ENCODE results near the gene MSX2. TPM values are rescaled to one million over a fixed set of nuclear protein-coding genes. Genes with fewer than 3 reads are reported as not detected.

Gene MSX2
- total and polyA plus RNA-seq, 2 donors (not counting 1 experiment from before 2014, with no cell fraction given): not detected

- ChIA-PET CTCF (no interaction called here), POLR2A (no interaction called here)
- H3K9me3 Mint-ChIP-seq (ENCODE audit: insufficient read depth): no peaks in the 10 kb centered on the region
- Histone ChIP-seq H3K36me3 (replicated peaks in 1 of 2; ENCODE audit: control extremely low read depth in 1 of 2, control insufficient read depth in 1 of 2, extremely low read depth in 1 of 2, insufficient read depth in 2 of 2, low read length in 1 of 2) (no peaks in the 10 kb centered on the region), H3K4me1 (ENCODE audit: control insufficient read depth in 2 of 2, insufficient read depth in 2 of 2, low read length in 2 of 2) (no peaks in the 10 kb centered on the region), H3K4me3 (ENCODE audit: control extremely low read depth in 1 of 5, extremely low read depth in 1 of 5, insufficient read depth in 1 of 5, low read depth in 2 of 5, low read length in 4 of 5) (no peak overlapping the region), H3K79me2 (ENCODE audit: control insufficient read depth, insufficient read depth, low read length) (no peaks in the 10 kb centered on the region), H3K9ac (ENCODE audit: low read length) (no peak overlapping the region), H3K9me3 (ENCODE audit: control extremely low read depth in 1 of 3, control insufficient read depth in 2 of 3, insufficient read depth in 1 of 3, low read length in 2 of 3) (peaks cover 0 to 9% (median 0%) of the 10 kb centered on the region in 3 donors), H3K27ac (ENCODE audit: low read length in 2 of 2) (no peak overlapping the region), H3K27me3 (replicated peaks in 1 of 4; ENCODE audit: control extremely low read depth in 1 of 4, control insufficient read depth in 3 of 4, insufficient read depth in 4 of 4, low read length in 3 of 4) (peaks cover 0 to 9% (median 2%) of the 10 kb centered on the region in 4 experiments), H4K20me1 (ENCODE audit: control insufficient read depth, insufficient read depth, low read length, poor library complexity, severe bottlenecking) (no peaks in the 10 kb centered on the region), H2AFZ (ENCODE audit: insufficient read depth, low read depth, low read length, poor library complexity, severe bottlenecking) (no peak overlapping the region), H3K4me2 (replicated peaks; ENCODE audit: low read depth, low read length, poor library complexity, severe bottlenecking) (no peak overlapping the region)
- no peak overlapping the region for H3K27ac Mint-ChIP-seq
- ATAC-seq (ENCODE audit: low read depth): no peak
- no peaks in the 10 kb centered on the region for H3K4me1 Mint-ChIP-seq
- WGBS (ENCODE audit: insufficient coverage): 95% methylated on average over 5 of the region's 8 CpGs
- intact Hi-C loops (cut with micrococcal nuclease): no loop called here
- H3K27me3 Mint-ChIP-seq: peaks cover 26% of the 10 kb centered on the region
- DNase-seq: no peak
- no peak for TF ChIP-seq EZH2 (IDR thresholded peaks at IDR 0.05; ENCODE audit: borderline replicate concordance, insufficient read depth, low read depth, low read length, poor library complexity, severe bottlenecking)
- TF ChIP-seq, protein P1, sequence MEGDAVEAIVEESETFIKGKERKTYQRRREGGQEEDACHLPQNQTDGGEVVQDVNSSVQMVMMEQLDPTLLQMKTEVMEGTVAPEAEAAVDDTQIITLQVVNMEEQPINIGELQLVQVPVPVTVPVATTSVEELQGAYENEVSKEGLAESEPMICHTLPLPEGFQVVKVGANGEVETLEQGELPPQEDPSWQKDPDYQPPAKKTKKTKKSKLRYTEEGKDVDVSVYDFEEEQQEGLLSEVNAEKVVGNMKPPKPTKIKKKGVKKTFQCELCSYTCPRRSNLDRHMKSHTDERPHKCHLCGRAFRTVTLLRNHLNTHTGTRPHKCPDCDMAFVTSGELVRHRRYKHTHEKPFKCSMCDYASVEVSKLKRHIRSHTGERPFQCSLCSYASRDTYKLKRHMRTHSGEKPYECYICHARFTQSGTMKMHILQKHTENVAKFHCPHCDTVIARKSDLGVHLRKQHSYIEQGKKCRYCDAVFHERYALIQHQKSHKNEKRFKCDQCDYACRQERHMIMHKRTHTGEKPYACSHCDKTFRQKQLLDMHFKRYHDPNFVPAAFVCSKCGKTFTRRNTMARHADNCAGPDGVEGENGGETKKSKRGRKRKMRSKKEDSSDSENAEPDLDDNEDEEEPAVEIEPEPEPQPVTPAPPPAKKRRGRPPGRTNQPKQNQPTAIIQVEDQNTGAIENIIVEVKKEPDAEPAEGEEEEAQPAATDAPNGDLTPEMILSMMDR (IDR thresholded peaks at IDR 0.05): no peak
- H3K4me3 Mint-ChIP-seq: no peak overlapping the region
These were observed 26.2 kb upstream of the MSX2 start for GRCh38 chr5:174698156-174698555.

DNA sequence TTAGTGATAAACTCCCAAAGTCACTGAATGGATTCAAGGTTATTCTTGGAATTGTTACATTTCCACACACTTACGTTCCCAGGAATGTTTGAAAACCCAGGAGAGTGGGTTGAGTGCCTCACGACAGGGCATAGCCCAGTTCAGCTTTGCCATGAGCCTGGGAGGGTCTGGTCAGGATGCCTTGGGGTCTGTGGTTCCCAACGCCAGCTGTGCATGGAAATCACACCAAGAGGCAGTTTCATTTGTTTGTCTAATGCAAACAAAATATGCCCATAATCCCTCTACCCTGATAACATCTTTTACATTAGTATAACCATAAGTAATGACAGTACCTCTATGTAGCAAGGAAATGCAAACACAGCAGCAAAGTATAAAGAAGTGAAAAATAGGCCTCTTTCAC is 25.3 kb upstream of the MSX2 start:
- Histone ChIP-seq H3K27ac (ENCODE audit: low read length in 2 of 2) (no peak overlapping the region), H4K20me1 (ENCODE audit: control insufficient read depth, insufficient read depth, low read length, poor library complexity, severe bottlenecking) (no peaks in the 10 kb centered on the region), H3K36me3 (replicated peaks in 1 of 2; ENCODE audit: control extremely low read depth in 1 of 2, control insufficient read depth in 1 of 2, extremely low read depth in 1 of 2, insufficient read depth in 2 of 2, low read length in 1 of 2) (no peaks in the 10 kb centered on the region), H3K27me3 (replicated peaks in 1 of 4; ENCODE audit: control extremely low read depth in 1 of 4, control insufficient read depth in 3 of 4, insufficient read depth in 4 of 4, low read length in 3 of 4) (peaks cover 0 to 6% (median 0%) of the 10 kb centered on the region in 4 experiments), H2AFZ (ENCODE audit: insufficient read depth, low read depth, low read length, poor library complexity, severe bottlenecking) (no peak overlapping the region), H3K9me3 (ENCODE audit: control extremely low read depth in 1 of 3, control insufficient read depth in 2 of 3, insufficient read depth in 1 of 3, low read length in 2 of 3) (peaks cover 0 to 13% (median 0%) of the 10 kb centered on the region in 3 donors), H3K4me1 (ENCODE audit: control insufficient read depth in 2 of 2, insufficient read depth in 2 of 2, low read length in 2 of 2) (no peaks in the 10 kb centered on the region), H3K4me3 (ENCODE audit: control extremely low read depth in 1 of 5, extremely low read depth in 1 of 5, insufficient read depth in 1 of 5, low read depth in 2 of 5, low read length in 4 of 5) (no peak overlapping the region), H3K79me2 (ENCODE audit: control insufficient read depth, insufficient read depth, low read length) (no peaks in the 10 kb centered on the region), H3K4me2 (replicated peaks; ENCODE audit: low read depth, low read length, poor library complexity, severe bottlenecking) (no peak overlapping the region), H3K9ac (ENCODE audit: low read length) (no peak overlapping the region)
- H3K27ac Mint-ChIP-seq: no peak overlapping the region
- DNase-seq (no peak), ATAC-seq (ENCODE audit: low read depth) (no peak)
- ChIA-PET CTCF (no interaction called here), POLR2A (no interaction called here)
- no CpG with 5 or more reads among the region's 3 CpGs for WGBS (ENCODE audit: insufficient coverage)
- peaks cover 16% of the 10 kb centered on the region for H3K27me3 Mint-ChIP-seq
- H3K4me1 Mint-ChIP-seq: no peaks in the 10 kb centered on the region
- H3K9me3 Mint-ChIP-seq (ENCODE audit: insufficient read depth): no peaks in the 10 kb centered on the region
- no peak overlapping the region for H3K4me3 Mint-ChIP-seq
- intact Hi-C loops (cut with micrococcal nuclease): no loop called here
- TF ChIP-seq EZH2 (IDR thresholded peaks at IDR 0.05; ENCODE audit: borderline replicate concordance, insufficient read depth, low read depth, low read length, poor library complexity, severe bottlenecking): no peak
- TF ChIP-seq, protein P1 (IDR thresholded peaks at IDR 0.05): no peak
